HepG2 (cell line): ENCODE data around the gene FGD4. TPM values are rescaled to one million over a fixed set of nuclear protein-coding genes. Genes with fewer than 3 reads are reported as not detected.

Experiments used
- ATAC-seq: fragments of 200-7000 bp; cut with Tn5 transposase; 3 replicates; pipeline ENCODE4 v1.9.1; 2020; ENCODE audit warnings: mild to moderate bottlenecking, moderate library complexity
- BruUV-seq: library from RNA; stranded (reverse); fragments of 400-500 nt; replicated peaks from 2 replicates; lab custom pipeline; 2021; lab: Mats Ljungman, UMichigan
- CTCF ChIA-PET: fragments of 300-600 bp; formaldehyde crosslinking; extraction: SDS; loops from one replicate; lab custom pipeline; 2021; ENCODE audit warnings: low total read pairs, inconsistent platforms, low intra/inter-chr PET ratio; lab: Yijun Ruan, JAX
- POLR2A ChIA-PET: fragments of 350-600 bp; sonication (Branson Sonifier 250); formaldehyde crosslinking; loops from one replicate; lab custom pipeline; 2020; ENCODE audit warnings: antibody characterized with exemption, inconsistent platforms; lab: Yijun Ruan, JAX
- DNase-seq: peaks from one replicate; pipeline ENCODE4 v3.0.0-alpha.2; 2015; ENCODE audit warnings: low spot score
- FAIRE-seq: peaks from 3 replicates; lab custom pipeline; 2011; peaks lifted over from hg19 to GRCh38; lab: Jason Lieb, UNC
- H2AFZ ChIP-seq: one replicate; pipeline ENCODE4 v1.6.1; 2011; ENCODE audit warnings: low read length, inconsistent platforms
- H3K27ac ChIP-seq: fragments of 300-600 bp; 3 replicates; pipeline ENCODE4 v1.8.0; 2011; ENCODE audit warnings: mixed run types, mild to moderate bottlenecking, mixed read lengths, low read length, inconsistent platforms; ENCODE audit not compliant: insufficient read depth; ENCODE audit errors: extremely low read length
- H3K27me3 ChIP-seq, 2 experiments: fragments of 200-600 bp in 1 of 2; 2 replicates in 1 of 2; 3 replicates in 1 of 2; pipeline versions ENCODE4 v1.6.0 to v1.8.0; 2011; ENCODE audit warnings: low read length in 2 of 2, mild to moderate bottlenecking in 2 of 2, moderate library complexity in 2 of 2, inconsistent platforms in 1 of 2; ENCODE audit not compliant: insufficient read depth in 2 of 2, control insufficient read depth in 1 of 2
- H3K36me3 ChIP-seq, 2 experiments: fragments of 200-600 bp in 1 of 2; replicated peaks in 1 of 2; 2 replicates in 1 of 2; 3 replicates in 1 of 2; pipeline versions ENCODE4 v1.5.1 to v1.8.0; 2011; ENCODE audit warnings: low read length in 2 of 2, inconsistent platforms in 1 of 2; ENCODE audit not compliant: insufficient read depth in 2 of 2, control insufficient read depth in 1 of 2
- H3K4me1 ChIP-seq: 2 replicates; pipeline ENCODE4 v1.5.1; 2012; ENCODE audit warnings: low read length, inconsistent platforms; ENCODE audit not compliant: insufficient read depth
- H3K4me2 ChIP-seq: 2 replicates; pipeline ENCODE4 v1.6.0; 2011; ENCODE audit warnings: low read depth, low read length, inconsistent platforms
- H3K4me3 ChIP-seq, 3 experiments: fragments of 200-600 bp in 1 of 3; sonication (generic), shearing (Covaris generic) in 1 of 3; replicated peaks in 1 of 3; 2 replicates each; pipeline ENCODE4 v1.5.1; 2011 to 2016; ENCODE audit warnings: low read length in 3 of 3, inconsistent platforms in 2 of 3, low read depth in 2 of 3, mild to moderate bottlenecking in 2 of 3, control low read depth in 1 of 3, mixed read lengths in 1 of 3; ENCODE audit not compliant: insufficient read depth in 1 of 3
- H3K79me2 ChIP-seq: one replicate; pipeline ENCODE4 v1.6.1; 2011; ENCODE audit warnings: low read length, inconsistent platforms; ENCODE audit not compliant: insufficient read depth
- H3K9ac ChIP-seq: 2 replicates; pipeline ENCODE4 v1.6.0; 2011; ENCODE audit warnings: mild to moderate bottlenecking, low read depth, low read length, inconsistent platforms; ENCODE audit not compliant: insufficient read depth
- H3K9me3 ChIP-seq: 2 replicates; pipeline ENCODE4 v1.5.1; 2012; ENCODE audit warnings: mild to moderate bottlenecking, low read length
- H4K20me1 ChIP-seq: 2 replicates; pipeline ENCODE4 v1.6.0; 2011; ENCODE audit warnings: inconsistent platforms, mild to moderate bottlenecking, low read length, moderate library complexity; ENCODE audit not compliant: insufficient read depth
- CHD2 ChIP-seq: IDR thresholded peaks from 2 replicates; pipeline ENCODE4 v1.6.1; 2011; ENCODE audit warnings: low read depth, low read length, improper control_type of control experiment
- DBP ChIP-seq: sonication (generic); formaldehyde crosslinking; IDR thresholded peaks from 2 replicates; pipeline ENCODE4 v1.4.0; 2020; ENCODE audit warnings: missing genetic modification reagents; ENCODE audit errors: not compliant biosample characterization
- DMAP1 ChIP-seq: IDR thresholded peaks from 2 replicates; pipeline ENCODE4 v1.6.1; 2016
- DNMT1 ChIP-seq: sonication (generic); formaldehyde crosslinking; IDR thresholded peaks from 2 replicates; pipeline ENCODE4 v1.5.1; 2020; ENCODE audit warnings: mild to moderate bottlenecking, missing genetic modification reagents
- MEIS1 ChIP-seq: sonication (generic); formaldehyde crosslinking; IDR thresholded peaks from 2 replicates; pipeline ENCODE4 v1.9.0; 2021; ENCODE audit warnings: mild to moderate bottlenecking, missing genetic modification reagents, moderate library complexity, borderline replicate concordance
- NBN ChIP-seq: fragments of 450-650 bp; conservative IDR thresholded peaks from 2 replicates; pipeline ENCODE4 v1.6.1; 2017
- RBAK ChIP-seq: sonication (generic); formaldehyde crosslinking; IDR thresholded peaks from 2 replicates; pipeline ENCODE4 v1.5.1; 2020; ENCODE audit warnings: mild to moderate bottlenecking, missing genetic modification reagents
- SIN3A ChIP-seq: IDR thresholded peaks from 2 replicates; pipeline ENCODE4 v1.6.1; 2011; ENCODE audit warnings: low read depth, mild to moderate bottlenecking, control low read depth, low read length, borderline replicate concordance
- TOE1 ChIP-seq: sonication (generic); formaldehyde crosslinking; IDR thresholded peaks from 2 replicates; pipeline ENCODE4 v1.4.0; 2020; ENCODE audit warnings: mild to moderate bottlenecking, missing genetic modification reagents
- ZNF280B ChIP-seq: sonication (generic); formaldehyde crosslinking; IDR thresholded peaks from 2 replicates; pipeline ENCODE4 v1.5.0; 2020; ENCODE audit warnings: missing genetic modification reagents, mild to moderate bottlenecking, borderline replicate concordance
- ZNF292 ChIP-seq: sonication (generic); formaldehyde crosslinking; IDR thresholded peaks from 2 replicates; pipeline ENCODE4 v1.8.1; 2022; ENCODE audit warnings: mild to moderate bottlenecking, low read depth, missing genetic modification reagents, borderline replicate concordance
- ZNF382 ChIP-seq: sonication (generic); formaldehyde crosslinking; IDR thresholded peaks from 2 replicates; pipeline ENCODE4 v1.5.0; 2020; ENCODE audit warnings: missing genetic modification reagents, mild to moderate bottlenecking, borderline replicate concordance
- ZNF629 ChIP-seq: sonication (generic); formaldehyde crosslinking; conservative IDR thresholded peaks from 2 replicates; pipeline ENCODE4 v1.5.0; 2020; ENCODE audit warnings: missing genetic modification reagents
- ZNF652 ChIP-seq: IDR thresholded peaks from 2 replicates; pipeline ENCODE4 v1.6.1; 2016; ENCODE audit warnings: low read depth, borderline replicate concordance
- WGBS: methylation state at CpG from one replicate; pipeline ENCODE4 v1.1.6; 2017; ENCODE audit warnings: low lambda C conversion rate; 5-methylcytosine and 5-hydroxymethylcytosine counted together
- in situ Hi-C: cut with HindIII; loops from 2 replicates; pipeline ENCODE4 v1.10.0; 2017; ENCODE audit warnings: low pct_unique_long_range_greater_than_20kb; ENCODE audit not compliant: extremely low pct_ligation_motif_present
- intact Hi-C: fragments of 100-400 bp; cut with micrococcal nuclease; formaldehyde crosslinking; loops from one replicate; pipeline ENCODE4 v1.10.0; 2022; ENCODE audit not compliant: unreplicated experiment
- polyA plus RNA-seq, 8 experiments: library from polyadenylated mRNA; depleted of rRNA in 3 of 8; stranded (reverse) in 7 of 8; unstranded in 1 of 8; fragments of >200 nt; fragmentation: Illumina TruSeq in 4 of 8; extraction: Trizol in 4 of 8; gene quantifications; 2 replicates each; pipeline versions ENCODE4 v1.2.1 to v1.2.3, GENCODE V29; 2011 to 2016; ENCODE audit warnings: low read depth in 4 of 8, missing spikeins in 1 of 8, mixed read lengths in 1 of 8; ENCODE audit not compliant: insufficient read depth in 1 of 8
- total RNA-seq, 5 experiments: library from RNA; depleted of rRNA; stranded (reverse); fragments of >200 nt; fragmentation: Illumina TruSeq; extraction: Trizol; gene quantifications; 2 replicates each; pipeline ENCODE4 v1.2.3, GENCODE V29; 2016; ENCODE audit warnings: low read depth in 1 of 5
- TF ChIP-seq, protein P1 (sequence below): sonication (generic); formaldehyde crosslinking; IDR thresholded peaks from 2 replicates; pipeline ENCODE4 v1.4.0; 2020; ENCODE audit warnings: low read depth, missing genetic modification reagents
- TF ChIP-seq, protein P2 (sequence below): sonication (generic); formaldehyde crosslinking; IDR thresholded peaks from 2 replicates; pipeline ENCODE4 v1.9.0; 2022; ENCODE audit warnings: missing genetic modification reagents, mild to moderate bottlenecking, borderline replicate concordance
- TF ChIP-seq, protein P3 (sequence below): IDR thresholded peaks from 2 replicates; pipeline ENCODE4 v1.6.1; 2016; ENCODE audit warnings: low read depth, borderline replicate concordance

The FGD4 gene
- total and polyA plus RNA-seq, 2 of the 13 experiments (the other 11 are each of a cell fraction or from before 2014, with no cell fraction given), result 4.6 to 6.6 TPM

GRCh38 chr12:32604565-32604964 lies 205.2 kb downstream of the FGD4 start:
- Histone ChIP-seq H2AFZ (no peak overlapping the region), H3K4me1 (peaks cover 10% of the 10 kb centered on the region), H3K27me3 (no peaks in the 10 kb centered on the region), H3K27ac (no peak overlapping the region), H3K4me2 (no peak overlapping the region), H3K9me3 (no peaks in the 10 kb centered on the region), H3K36me3 (peaks cover 2 to 41% of the 10 kb centered on the region in 2 experiments; a peak in 4 of 5 replicates), H4K20me1 (no peaks in the 10 kb centered on the region), H3K9ac (no peak overlapping the region), H3K79me2 (no peaks in the 10 kb centered on the region), H3K4me3 (no peak overlapping the region)
- WGBS, result 50% methylated on average over 2 of the region's 2 CpGs
- FAIRE-seq (no peak), DNase-seq (no peak), ATAC-seq (no peak; the same call in 2 of the 3 replicates)
- intact Hi-C loops, result no loop called here
- in situ Hi-C loops, result no loop called here
- no peak for TF ChIP-seq DNMT1 (CRISPR knock-in tag)
- TF ChIP-seq MEIS1 (CRISPR knock-in tag), result no peak
- TF ChIP-seq, protein P1, sequence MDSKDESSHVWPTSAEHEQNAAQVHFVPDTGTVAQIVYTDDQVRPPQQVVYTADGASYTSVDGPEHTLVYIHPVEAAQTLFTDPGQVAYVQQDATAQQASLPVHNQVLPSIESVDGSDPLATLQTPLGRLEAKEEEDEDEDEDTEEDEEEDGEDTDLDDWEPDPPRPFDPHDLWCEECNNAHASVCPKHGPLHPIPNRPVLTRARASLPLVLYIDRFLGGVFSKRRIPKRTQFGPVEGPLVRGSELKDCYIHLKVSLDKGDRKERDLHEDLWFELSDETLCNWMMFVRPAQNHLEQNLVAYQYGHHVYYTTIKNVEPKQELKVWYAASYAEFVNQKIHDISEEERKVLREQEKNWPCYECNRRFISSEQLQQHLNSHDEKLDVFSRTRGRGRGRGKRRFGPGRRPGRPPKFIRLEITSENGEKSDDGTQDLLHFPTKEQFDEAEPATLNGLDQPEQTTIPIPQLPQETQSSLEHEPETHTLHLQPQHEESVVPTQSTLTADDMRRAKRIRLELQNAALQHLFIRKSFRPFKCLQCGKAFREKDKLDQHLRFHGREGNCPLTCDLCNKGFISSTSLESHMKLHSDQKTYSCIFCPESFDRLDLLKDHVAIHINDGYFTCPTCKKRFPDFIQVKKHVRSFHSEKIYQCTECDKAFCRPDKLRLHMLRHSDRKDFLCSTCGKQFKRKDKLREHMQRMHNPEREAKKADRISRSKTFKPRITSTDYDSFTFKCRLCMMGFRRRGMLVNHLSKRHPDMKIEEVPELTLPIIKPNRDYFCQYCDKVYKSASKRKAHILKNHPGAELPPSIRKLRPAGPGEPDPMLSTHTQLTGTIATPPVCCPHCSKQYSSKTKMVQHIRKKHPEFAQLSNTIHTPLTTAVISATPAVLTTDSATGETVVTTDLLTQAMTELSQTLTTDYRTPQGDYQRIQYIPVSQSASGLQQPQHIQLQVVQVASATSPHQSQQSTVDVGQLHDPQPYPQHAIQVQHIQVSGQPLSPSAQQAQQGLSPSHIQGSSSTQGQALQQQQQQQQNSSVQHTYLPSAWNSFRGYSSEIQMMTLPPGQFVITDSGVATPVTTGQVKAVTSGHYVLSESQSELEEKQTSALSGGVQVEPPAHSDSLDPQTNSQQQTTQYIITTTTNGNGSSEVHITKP (CRISPR knock-in tag), result no peak
- TF ChIP-seq ZNF652 (CRISPR knock-in tag), result no peak
- no peak for TF ChIP-seq DMAP1
- no peak for TF ChIP-seq NBN
- no peak for TF ChIP-seq ZNF629 (CRISPR knock-in tag)
- TF ChIP-seq, protein P2, sequence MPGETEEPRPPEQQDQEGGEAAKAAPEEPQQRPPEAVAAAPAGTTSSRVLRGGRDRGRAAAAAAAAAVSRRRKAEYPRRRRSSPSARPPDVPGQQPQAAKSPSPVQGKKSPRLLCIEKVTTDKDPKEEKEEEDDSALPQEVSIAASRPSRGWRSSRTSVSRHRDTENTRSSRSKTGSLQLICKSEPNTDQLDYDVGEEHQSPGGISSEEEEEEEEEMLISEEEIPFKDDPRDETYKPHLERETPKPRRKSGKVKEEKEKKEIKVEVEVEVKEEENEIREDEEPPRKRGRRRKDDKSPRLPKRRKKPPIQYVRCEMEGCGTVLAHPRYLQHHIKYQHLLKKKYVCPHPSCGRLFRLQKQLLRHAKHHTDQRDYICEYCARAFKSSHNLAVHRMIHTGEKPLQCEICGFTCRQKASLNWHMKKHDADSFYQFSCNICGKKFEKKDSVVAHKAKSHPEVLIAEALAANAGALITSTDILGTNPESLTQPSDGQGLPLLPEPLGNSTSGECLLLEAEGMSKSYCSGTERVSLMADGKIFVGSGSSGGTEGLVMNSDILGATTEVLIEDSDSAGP (CRISPR knock-in tag), result no peak
- TF ChIP-seq CHD2, result no peak
- no peak for TF ChIP-seq RBAK (CRISPR knock-in tag)
- TF ChIP-seq TOE1, result no peak
- TF ChIP-seq ZNF382 (CRISPR knock-in tag), result no peak
- TF ChIP-seq ZNF280B (CRISPR knock-in tag), result no peak
- TF ChIP-seq ZNF292 (CRISPR knock-in tag), result no peak
- no peak for TF ChIP-seq DBP (CRISPR knock-in tag)
- TF ChIP-seq SIN3A, result no peak
- TF ChIP-seq, protein P3, sequence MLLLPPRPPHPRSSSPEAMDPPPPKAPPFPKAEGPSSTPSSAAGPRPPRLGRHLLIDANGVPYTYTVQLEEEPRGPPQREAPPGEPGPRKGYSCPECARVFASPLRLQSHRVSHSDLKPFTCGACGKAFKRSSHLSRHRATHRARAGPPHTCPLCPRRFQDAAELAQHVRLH, result no peak
- no TSS peak for BruUV-seq
- ChIA-PET CTCF (no interaction called here), POLR2A (no interaction called here)
